Astrocyte (in vitro differentiated cells and primary cell): ENCODE data around the gene RAX. TPM values are rescaled to one million over a fixed set of nuclear protein-coding genes. Genes with fewer than 3 reads are reported as not detected.

Experiments used
- DNase-seq: peaks from one replicate; pipeline ENCODE4 v3.0.0-alpha.2; 2010; ENCODE audit warnings: low read depth
- FAIRE-seq: peaks from 2 replicates; lab custom pipeline; 2011; peaks lifted over from hg19 to GRCh38; lab: Jason Lieb, UNC
- H2AFZ ChIP-seq: 2 replicates; pipeline ENCODE4 v1.6.0; 2012; ENCODE audit warnings: low read depth, low read length, inconsistent platforms
- H3K27ac ChIP-seq: 2 replicates; pipeline ENCODE4 v1.5.1; 2011; ENCODE audit warnings: low read depth, low read length, inconsistent platforms
- H3K27me3 ChIP-seq: 2 replicates; pipeline ENCODE4 v1.6.0; 2011; ENCODE audit warnings: low read length, inconsistent platforms; ENCODE audit not compliant: insufficient read depth
- H3K36me3 ChIP-seq: 2 replicates; pipeline ENCODE4 v1.5.1; 2011; ENCODE audit warnings: low read length, inconsistent platforms; ENCODE audit not compliant: insufficient read depth
- H3K4me1 ChIP-seq: 2 replicates; pipeline ENCODE4 v1.5.1; 2011; ENCODE audit warnings: low read length, inconsistent platforms; ENCODE audit not compliant: insufficient read depth
- H3K4me2 ChIP-seq: 2 replicates; pipeline ENCODE4 v1.6.0; 2012; ENCODE audit warnings: low read length, inconsistent platforms
- H3K4me3 ChIP-seq: 2 replicates; pipeline ENCODE4 v1.5.1; 2011; ENCODE audit warnings: low read depth, mild to moderate bottlenecking, low read length, inconsistent platforms; ENCODE audit not compliant: insufficient read depth
- H3K79me2 ChIP-seq: 2 replicates; pipeline ENCODE4 v1.6.0; 2012; ENCODE audit warnings: mild to moderate bottlenecking, low read length, inconsistent platforms; ENCODE audit not compliant: insufficient read depth
- H3K9ac ChIP-seq: 2 replicates; pipeline ENCODE4 v1.6.0; 2012; ENCODE audit warnings: mild to moderate bottlenecking, low read length, inconsistent platforms
- H3K9me3 ChIP-seq: 2 replicates; pipeline ENCODE4 v1.5.1; 2012; ENCODE audit warnings: low read depth, mild to moderate bottlenecking, low read length, inconsistent platforms; ENCODE audit not compliant: insufficient read depth
- H4K20me1 ChIP-seq: 2 replicates; pipeline ENCODE4 v1.6.0; 2012; ENCODE audit warnings: low read length, inconsistent platforms; ENCODE audit not compliant: insufficient read depth
- H3K27ac Mint-ChIP-seq: one replicate; pipeline ENCODE4 v1.8.0; 2021; ENCODE audit warnings: mild to moderate bottlenecking, mixed read lengths; ENCODE audit not compliant: unreplicated experiment
- H3K27me3 Mint-ChIP-seq: one replicate; pipeline ENCODE4 v1.8.0; 2021; ENCODE audit warnings: low read depth, mixed read lengths; ENCODE audit not compliant: unreplicated experiment
- H3K36me3 Mint-ChIP-seq: one replicate; pipeline ENCODE4 v1.8.0; 2021; ENCODE audit warnings: low read depth, mixed read lengths; ENCODE audit not compliant: unreplicated experiment
- H3K4me1 Mint-ChIP-seq: one replicate; pipeline ENCODE4 v1.8.0; 2021; ENCODE audit warnings: low read depth, mixed read lengths; ENCODE audit not compliant: unreplicated experiment
- H3K4me3 Mint-ChIP-seq: one replicate; pipeline ENCODE4 v1.8.0; 2021; ENCODE audit warnings: mild to moderate bottlenecking, moderate library complexity, mixed read lengths; ENCODE audit not compliant: unreplicated experiment
- H3K9me3 Mint-ChIP-seq: one replicate; pipeline ENCODE4 v1.8.0; 2021; ENCODE audit warnings: mild to moderate bottlenecking, mixed read lengths; ENCODE audit not compliant: unreplicated experiment
- CTCF ChIP-seq: IDR thresholded peaks from 2 replicates; pipeline ENCODE4 v1.5.1; 2011; ENCODE audit warnings: low read depth, mild to moderate bottlenecking, inconsistent platforms, low read length, moderate library complexity; ENCODE audit not compliant: insufficient read depth
- EZH2 ChIP-seq: IDR thresholded peaks from 2 replicates; pipeline ENCODE4 v1.6.1; 2012; ENCODE audit warnings: mild to moderate bottlenecking, low read length, inconsistent platforms; ENCODE audit not compliant: insufficient read depth
- total RNA-seq: library from RNA; stranded (reverse); gene quantifications from 2 replicates; pipeline ENCODE4 v1.2.1, GENCODE V29; 2021

RAX gene
- total RNA-seq, 1 donor from 2014 or later, result not detected

- H3K4me1 ChIP-seq, result no peaks in the 10 kb centered on the region
- no peak for FAIRE-seq
Measured at GRCh38 chr18:59298871-59299270, 25.6 kb upstream of the RAX start.

GRCh38 chr18:59293317-59293716 is 20.1 kb upstream of the RAX start:
- H3K9me3 ChIP-seq, result no peaks in the 10 kb centered on the region
- Mint-ChIP-seq H3K9me3 (no peaks in the 10 kb centered on the region), H3K27ac (no peak overlapping the region), H3K4me3 (no peak overlapping the region), H3K36me3 (no peaks in the 10 kb centered on the region), H3K4me1 (no peaks in the 10 kb centered on the region), H3K27me3 (peaks cover 50% of the 10 kb centered on the region)
- no peak overlapping the region for H3K4me2 ChIP-seq
- H3K4me1 ChIP-seq, result no peaks in the 10 kb centered on the region
- no peak overlapping the region for H2AFZ ChIP-seq
- no peak overlapping the region for H3K9ac ChIP-seq
- DNase-seq (no peak), FAIRE-seq (no peak)
- H3K79me2 ChIP-seq, result no peaks in the 10 kb centered on the region
- H4K20me1 ChIP-seq, result no peaks in the 10 kb centered on the region
- TF ChIP-seq EZH2, result no peak
- no peak for TF ChIP-seq CTCF
- no peaks in the 10 kb centered on the region for H3K36me3 ChIP-seq
- no peak overlapping the region for H3K27ac ChIP-seq
- H3K4me3 ChIP-seq, result no peak overlapping the region
- peaks cover 32% of the 10 kb centered on the region for H3K27me3 ChIP-seq

More at GRCh38 chr18:59298871-59299270, 25.6 kb upstream of the RAX start:
- Mint-ChIP-seq H3K4me3 (no peak overlapping the region), H3K36me3 (no peaks in the 10 kb centered on the region), H3K4me1 (no peaks in the 10 kb centered on the region), H3K27me3 (peaks cover 65% of the 10 kb centered on the region), H3K27ac (no peak overlapping the region), H3K9me3 (no peaks in the 10 kb centered on the region)
- TF ChIP-seq EZH2, result no peak
- no peak for TF ChIP-seq CTCF
- no peak overlapping the region for H2AFZ ChIP-seq
- H3K79me2 ChIP-seq, result no peaks in the 10 kb centered on the region
- no peaks in the 10 kb centered on the region for H3K9me3 ChIP-seq
- peaks cover 25% of the 10 kb centered on the region for H3K27me3 ChIP-seq
- H4K20me1 ChIP-seq, result no peaks in the 10 kb centered on the region
- no peak overlapping the region for H3K4me2 ChIP-seq
- no peak overlapping the region for H3K27ac ChIP-seq
- H3K4me3 ChIP-seq, result no peak overlapping the region
- no peaks in the 10 kb centered on the region for H3K36me3 ChIP-seq
- no peak overlapping the region for H3K9ac ChIP-seq
- no peak for DNase-seq

GRCh38 chr18:59286341-59286740 is 13.1 kb upstream of the RAX start:
- Histone ChIP-seq H4K20me1 (no peaks in the 10 kb centered on the region), H3K4me2 (no peak overlapping the region), H2AFZ (no peak overlapping the region), H3K9ac (no peak overlapping the region), H3K4me3 (no peak overlapping the region), H3K27ac (no peak overlapping the region), H3K27me3 (peaks cover 48% of the 10 kb centered on the region), H3K36me3 (no peaks in the 10 kb centered on the region), H3K9me3 (no peaks in the 10 kb centered on the region), H3K4me1 (no peaks in the 10 kb centered on the region), H3K79me2 (no peaks in the 10 kb centered on the region)
- no peak overlapping the region for H3K4me3 Mint-ChIP-seq
- FAIRE-seq, result no peak
- H3K9me3 Mint-ChIP-seq, result no peaks in the 10 kb centered on the region
- no peaks in the 10 kb centered on the region for H3K36me3 Mint-ChIP-seq
- no peak for TF ChIP-seq CTCF
- TF ChIP-seq EZH2, result no peak
- no peak for DNase-seq
- no peak overlapping the region for H3K27ac Mint-ChIP-seq
- H3K27me3 Mint-ChIP-seq, result peaks cover 39% of the 10 kb centered on the region
- H3K4me1 Mint-ChIP-seq, result no peaks in the 10 kb centered on the region
